Measurements from ENCODE around the gene F2R. TPM values are rescaled to one million over a fixed set of nuclear protein-coding genes. Genes with fewer than 3 reads are reported as not detected.
"Not testable (repeated sequence)": the region's sequence is repeated elsewhere in the genome, so short reads cannot be mapped to it uniquely, and the experiment has no call there.

Gene F2R
- total RNA-seq, 4 donors from 2014 or later = 2.4 to 4.2 (median 3.8) TPM

DNA sequence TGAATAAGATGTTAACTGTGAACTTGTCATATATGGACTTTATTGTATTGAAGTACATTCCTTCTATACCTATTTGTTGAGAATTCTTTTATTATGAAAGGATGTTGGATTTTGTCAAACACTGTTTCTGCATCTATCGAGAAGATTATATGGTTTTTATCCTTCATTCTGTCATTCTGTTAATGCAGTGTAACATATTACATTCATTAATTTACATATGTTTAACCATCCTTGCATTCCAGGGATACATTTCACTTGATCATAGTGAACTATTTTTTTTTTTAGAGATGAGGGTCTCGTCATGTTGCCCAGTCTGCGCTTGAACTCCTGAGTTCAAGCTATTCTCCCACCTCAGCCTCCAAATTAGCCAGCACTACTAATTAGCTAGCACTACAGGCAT is 48.4 kb downstream of the F2R start:
- in situ Hi-C loops (cut with MboI; ENCODE audit: low sequenced_read_pairs in 4 of 4) (loop anchor here in 1 of 4 donors (10.0 kb wide), 1 partner anchor 160 kb away; no protein-coding TSS in a partner anchor), intact Hi-C loops (cut with DNase I; ENCODE audit: low total_unique reads) (no loop called here)
- no peak overlapping the region for H3K27ac ChIP-seq
- ATAC-seq = no peak
- no peak overlapping the region for H3K4me3 ChIP-seq
- no peaks in the 10 kb centered on the region for H3K9me3 ChIP-seq
- no peak for DNase-seq
- H3K36me3 ChIP-seq = no peaks in the 10 kb centered on the region
- H3K27me3 ChIP-seq = no peaks in the 10 kb centered on the region
- TF ChIP-seq, protein P1, sequence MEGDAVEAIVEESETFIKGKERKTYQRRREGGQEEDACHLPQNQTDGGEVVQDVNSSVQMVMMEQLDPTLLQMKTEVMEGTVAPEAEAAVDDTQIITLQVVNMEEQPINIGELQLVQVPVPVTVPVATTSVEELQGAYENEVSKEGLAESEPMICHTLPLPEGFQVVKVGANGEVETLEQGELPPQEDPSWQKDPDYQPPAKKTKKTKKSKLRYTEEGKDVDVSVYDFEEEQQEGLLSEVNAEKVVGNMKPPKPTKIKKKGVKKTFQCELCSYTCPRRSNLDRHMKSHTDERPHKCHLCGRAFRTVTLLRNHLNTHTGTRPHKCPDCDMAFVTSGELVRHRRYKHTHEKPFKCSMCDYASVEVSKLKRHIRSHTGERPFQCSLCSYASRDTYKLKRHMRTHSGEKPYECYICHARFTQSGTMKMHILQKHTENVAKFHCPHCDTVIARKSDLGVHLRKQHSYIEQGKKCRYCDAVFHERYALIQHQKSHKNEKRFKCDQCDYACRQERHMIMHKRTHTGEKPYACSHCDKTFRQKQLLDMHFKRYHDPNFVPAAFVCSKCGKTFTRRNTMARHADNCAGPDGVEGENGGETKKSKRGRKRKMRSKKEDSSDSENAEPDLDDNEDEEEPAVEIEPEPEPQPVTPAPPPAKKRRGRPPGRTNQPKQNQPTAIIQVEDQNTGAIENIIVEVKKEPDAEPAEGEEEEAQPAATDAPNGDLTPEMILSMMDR (IDR thresholded peaks at IDR 0.05 in 4 of 5, conservative IDR thresholded peaks at IDR 0.05 in 1 of 5) = no peak
- no peak for TF ChIP-seq POLR2A (IDR thresholded peaks at IDR 0.05)
- H3K4me1 ChIP-seq = no peaks in the 10 kb centered on the region

DNA sequence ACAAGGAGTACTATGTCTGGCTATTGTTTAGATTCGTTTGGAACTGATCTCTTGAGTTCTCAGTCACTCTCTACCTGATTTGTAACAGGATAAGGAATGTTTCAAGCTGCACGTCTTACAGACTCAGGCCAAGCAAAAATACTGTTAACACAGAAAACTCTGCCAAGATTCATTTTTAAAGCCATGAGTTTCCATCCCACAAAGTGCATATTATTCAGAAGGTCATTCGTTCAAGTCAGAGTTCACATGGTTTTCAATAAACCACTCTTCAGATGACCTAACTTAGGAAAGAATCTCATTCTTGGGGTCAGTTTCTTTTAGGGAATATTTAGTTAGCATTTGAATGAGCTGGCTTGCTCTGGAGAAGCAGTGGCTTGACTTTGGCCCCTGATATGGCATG is 49.3 kb downstream of the F2R start:
- Histone ChIP-seq H3K27me3 (no peaks in the 10 kb centered on the region), H3K36me3 (no peaks in the 10 kb centered on the region), H3K4me3 (no peak overlapping the region), H3K4me1 (no peaks in the 10 kb centered on the region), H3K9me3 (no peaks in the 10 kb centered on the region), H3K27ac (no peak overlapping the region)
- no peak for DNase-seq
- in situ Hi-C loops (cut with MboI; ENCODE audit: low sequenced_read_pairs in 4 of 4) (loop anchor here in 1 of 4 donors (10.0 kb wide), 1 partner anchor 160 kb away; no protein-coding TSS in a partner anchor), intact Hi-C loops (cut with DNase I; ENCODE audit: low total_unique reads) (no loop called here)
- TF ChIP-seq POLR2A (IDR thresholded peaks at IDR 0.05) = no peak
- TF ChIP-seq, protein P1 (IDR thresholded peaks at IDR 0.05 in 4 of 5, conservative IDR thresholded peaks at IDR 0.05 in 1 of 5) = no peak
- ATAC-seq = no peak

DNA sequence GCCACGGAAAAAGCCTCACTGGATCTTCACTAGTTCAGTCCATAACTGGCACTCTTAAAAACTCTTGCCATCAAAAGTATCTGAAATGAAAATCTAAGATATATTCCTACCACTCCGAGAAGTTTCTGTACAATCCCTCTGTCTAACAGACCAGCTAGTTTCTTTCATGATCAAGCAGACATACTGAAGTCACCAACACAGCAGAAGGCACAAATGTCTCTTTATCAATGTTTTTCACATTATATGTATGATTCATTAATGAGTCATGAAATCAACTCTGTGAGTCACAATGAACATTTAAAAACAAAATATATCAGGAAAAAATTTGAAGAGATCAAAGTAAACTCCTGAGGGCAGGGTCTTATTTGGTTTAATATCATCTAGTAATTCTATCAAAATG is 50.8 kb downstream of the F2R start:
- intact Hi-C loops (cut with DNase I; ENCODE audit: low total_unique reads) (no loop called here), in situ Hi-C loops (cut with MboI; ENCODE audit: low sequenced_read_pairs in 4 of 4) (loop anchor here in 1 of 4 donors (10.0 kb wide), 1 partner anchor 162 kb away; no protein-coding TSS in a partner anchor)
- ATAC-seq = no peak
- TF ChIP-seq, protein P1 (IDR thresholded peaks at IDR 0.05 in 4 of 5, conservative IDR thresholded peaks at IDR 0.05 in 1 of 5) = no peak
- TF ChIP-seq POLR2A (IDR thresholded peaks at IDR 0.05) = no peak
- Histone ChIP-seq H3K27ac (no peak overlapping the region), H3K4me1 (no peaks in the 10 kb centered on the region), H3K36me3 (no peaks in the 10 kb centered on the region), H3K9me3 (no peaks in the 10 kb centered on the region), H3K27me3 (no peaks in the 10 kb centered on the region), H3K4me3 (no peak overlapping the region)
- no peak for DNase-seq

DNA sequence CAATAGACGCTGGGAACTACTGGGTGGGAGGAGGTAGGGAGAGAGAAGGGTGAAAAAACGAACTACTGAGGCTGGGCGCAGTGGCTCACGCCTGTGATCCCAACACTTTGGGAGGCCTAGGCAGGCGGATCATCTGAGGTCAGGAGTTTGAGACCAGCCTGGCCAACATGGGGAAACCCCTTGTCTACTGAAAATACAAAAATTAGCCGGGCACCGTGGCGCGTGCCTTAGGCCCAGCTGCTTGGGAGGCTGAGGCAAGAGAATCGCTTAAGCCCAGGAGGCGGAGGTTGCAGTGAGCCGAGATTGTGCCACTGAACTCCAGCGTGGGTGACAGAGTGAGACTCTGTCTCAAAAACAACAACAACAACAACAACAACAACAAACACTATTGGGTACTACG is 55.1 kb downstream of the F2R start:
- H3K4me1 ChIP-seq, H3K27ac ChIP-seq, H3K4me3 ChIP-seq, DNase-seq, H3K9me3 ChIP-seq, ATAC-seq, H3K36me3 ChIP-seq, H3K27me3 ChIP-seq: not testable (repeated sequence)
- in situ Hi-C loops (cut with MboI; ENCODE audit: low sequenced_read_pairs in 4 of 4) (loop anchor here in 1 of 4 donors (10.0 kb wide), 1 partner anchor 166 kb away; no protein-coding TSS in a partner anchor), intact Hi-C loops (cut with DNase I; ENCODE audit: low total_unique reads) (loop anchor here (5.0 kb wide), 1 partner anchor 169 kb away; no protein-coding TSS in a partner anchor)

DNA sequence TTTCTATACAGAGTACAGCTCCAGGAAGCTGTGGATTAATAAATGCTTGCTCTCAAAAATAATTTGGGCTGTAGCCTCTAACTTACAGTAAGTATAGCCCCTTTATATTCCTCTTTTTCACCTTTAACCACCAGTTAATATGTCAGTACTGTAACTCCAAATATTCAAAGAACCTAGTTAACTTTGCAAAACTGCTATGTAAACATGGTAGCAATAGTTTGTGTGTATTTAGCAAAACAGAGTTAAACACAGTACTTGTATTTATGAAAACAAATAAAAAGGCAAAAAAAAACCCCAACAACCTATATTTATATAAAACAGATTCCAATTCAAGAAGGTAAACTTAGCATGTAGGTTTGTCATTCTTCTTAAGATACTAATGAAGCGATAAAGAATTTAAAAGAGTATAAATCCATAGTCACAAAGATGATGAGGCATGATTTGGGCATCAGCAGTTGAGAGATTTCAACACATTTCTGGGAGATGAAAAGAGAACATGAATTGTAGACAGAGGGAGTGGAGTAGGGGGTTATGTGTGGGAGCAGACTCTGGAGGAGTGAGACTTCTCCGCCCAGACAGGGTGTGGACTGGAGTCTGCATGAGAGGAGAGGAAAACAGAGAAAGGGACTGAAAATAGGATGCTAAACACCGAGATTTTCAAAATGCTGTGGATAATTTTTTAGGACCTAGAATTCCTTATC is 55.9 kb downstream of the F2R start:
- H3K4me3 ChIP-seq = no peak overlapping the region
- no peaks in the 10 kb centered on the region for H3K9me3 ChIP-seq
- no peak for DNase-seq
- no peak for TF ChIP-seq POLR2A (IDR thresholded peaks at IDR 0.05)
- TF ChIP-seq, protein P1 (IDR thresholded peaks at IDR 0.05 in 4 of 5, conservative IDR thresholded peaks at IDR 0.05 in 1 of 5) = no peak
- H3K36me3 ChIP-seq = no peaks in the 10 kb centered on the region
- ATAC-seq = no peak
- intact Hi-C loops (cut with DNase I; ENCODE audit: low total_unique reads) (loop anchor here (5.0 kb wide), 1 partner anchor 170 kb away; no protein-coding TSS in a partner anchor), in situ Hi-C loops (cut with MboI; ENCODE audit: low sequenced_read_pairs in 4 of 4) (loop anchor here in 1 of 4 donors (10.0 kb wide), 1 partner anchor 167 kb away; no protein-coding TSS in a partner anchor)
- no peaks in the 10 kb centered on the region for H3K4me1 ChIP-seq
- H3K27ac ChIP-seq = no peak overlapping the region
- no peaks in the 10 kb centered on the region for H3K27me3 ChIP-seq

Data from gastrocnemius medialis (tissue), 4 donors.